ENCODE data around the gene OR6B3.
"Not testable (repeated sequence)": the region's sequence is repeated elsewhere in the genome, so short reads cannot be mapped to it uniquely, and the experiment has no call there.

OR6B3 gene

GRCh38 chr2:240044096-240044495 lies 9.2 kb downstream of the OR6B3 start:
- in situ Hi-C loops (cut with HindIII; ENCODE audit: low sequenced_read_pairs): not testable (repeated sequence)

DNA sequence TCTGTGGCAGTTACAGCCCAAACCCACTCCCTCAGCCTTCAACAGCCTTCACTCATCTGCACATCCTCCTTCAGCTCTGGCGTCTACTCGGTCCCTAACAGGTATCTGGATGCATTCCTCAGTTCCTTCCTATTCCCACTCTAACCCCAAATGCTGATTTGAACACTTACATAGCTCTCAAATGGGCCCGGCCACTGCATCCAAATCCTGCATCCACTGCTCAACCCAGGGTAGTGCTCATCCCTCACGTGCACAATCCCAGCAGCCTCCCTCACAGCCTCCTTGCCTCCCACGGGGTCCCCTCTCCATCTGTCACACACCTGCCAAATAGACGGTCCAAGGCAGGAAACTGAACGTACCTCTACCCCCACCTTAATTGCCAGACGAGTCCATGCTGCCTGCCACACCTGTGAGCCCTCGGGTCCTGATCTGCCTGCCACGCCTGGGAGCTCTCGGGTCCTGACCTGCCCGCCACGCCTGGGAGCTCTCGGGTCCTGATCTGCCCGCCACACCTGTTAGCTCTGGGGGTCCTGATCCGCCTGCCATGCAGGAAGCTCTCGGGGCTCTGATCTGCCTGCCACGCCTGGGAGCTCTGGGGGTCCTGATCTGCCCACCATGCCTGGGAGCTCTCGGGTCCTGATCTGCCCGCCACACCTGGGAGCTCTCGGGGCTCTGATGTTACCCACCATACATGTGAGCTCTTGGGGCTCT lies 9.9 kb downstream of the OR6B3 start:
- in situ Hi-C loops (cut with HindIII; ENCODE audit: low sequenced_read_pairs): no loop called here

GRCh38 chr2:240042740-240043139 lies 10.6 kb downstream of the OR6B3 start:
- in situ Hi-C loops (cut with HindIII; ENCODE audit: low sequenced_read_pairs): no loop called here

- in situ Hi-C loops (cut with HindIII; ENCODE audit: low sequenced_read_pairs): no loop called here
Observed at GRCh38 chr2:240041363-240041762, 12.0 kb downstream of the OR6B3 start.

DNA sequence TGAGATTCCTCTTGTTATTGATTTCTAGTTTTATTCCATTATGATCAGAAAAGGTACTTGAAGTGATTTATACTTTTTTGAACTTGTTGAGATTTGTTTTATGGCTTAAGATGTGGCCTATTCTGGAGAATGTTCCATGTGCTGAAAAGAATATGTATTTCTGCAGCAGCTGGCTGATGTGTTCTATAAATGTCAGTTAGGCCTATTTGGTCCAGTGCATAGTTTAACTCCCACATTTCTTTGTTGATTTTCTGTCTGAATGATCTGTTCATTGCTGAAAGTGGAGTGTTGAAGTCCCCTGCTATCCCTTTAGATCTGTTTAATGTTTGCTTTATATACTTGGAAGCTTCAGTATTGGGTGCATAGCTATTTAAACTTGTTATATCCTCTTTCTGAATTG lies 16.0 kb downstream of the OR6B3 start:
- in situ Hi-C loops (cut with HindIII; ENCODE audit: low sequenced_read_pairs): no loop called here

- in situ Hi-C loops (cut with HindIII; ENCODE audit: low sequenced_read_pairs): no loop called here
Observed at GRCh38 chr2:240033330-240033678, 20.0 kb downstream of the OR6B3 start.

GRCh38 chr2:240032406-240033329 lies 20.7 kb downstream of the OR6B3 start:
- in situ Hi-C loops (cut with HindIII; ENCODE audit: low sequenced_read_pairs): no loop called here

DNA sequence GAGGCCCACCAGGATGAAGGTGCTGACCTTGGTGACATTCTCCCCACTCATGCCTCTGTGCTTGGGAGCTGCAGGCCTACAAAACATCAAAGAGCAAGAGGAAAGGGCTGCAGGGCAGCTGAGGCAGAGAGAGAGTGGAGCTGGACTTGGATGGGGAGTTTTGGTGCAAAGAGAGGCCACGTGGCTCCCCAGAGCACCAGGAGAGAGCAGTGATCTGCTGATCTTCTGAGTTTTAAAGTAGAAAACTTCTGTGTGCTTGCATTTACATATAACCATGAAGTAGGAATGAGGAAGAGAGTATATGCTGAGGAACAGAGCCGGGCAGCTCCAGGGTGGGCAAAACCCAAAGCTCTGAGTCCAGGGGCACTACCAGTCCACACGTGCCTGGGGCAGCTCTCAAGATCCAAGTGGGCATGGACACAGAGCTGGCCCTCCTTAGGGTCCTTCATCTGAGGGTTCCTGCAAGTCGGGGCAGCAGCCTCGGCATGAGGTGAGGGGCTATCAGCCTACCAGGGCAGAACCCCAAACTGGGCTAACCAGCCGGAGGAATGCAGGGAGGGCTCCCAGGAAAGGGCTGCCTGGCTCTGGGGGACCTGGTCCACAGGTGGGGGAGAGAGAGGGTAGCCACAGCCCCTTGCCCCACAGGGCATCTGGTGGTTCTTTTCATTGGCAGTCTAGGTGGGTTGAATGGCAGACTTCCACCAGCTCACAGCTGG lies 22.8 kb downstream of the OR6B3 start, which contains the start of gene OR6B2:
Gene OR6B2 (minus strand): TSS at position 51 of the 716 bp plus-strand sequence. CDS start 0 bp downstream, at position 51.
- in situ Hi-C loops (cut with HindIII; ENCODE audit: low sequenced_read_pairs): no loop called here

GRCh38 chr2:240024766-240025165 lies 28.6 kb downstream of the OR6B3 start:
- in situ Hi-C loops (cut with HindIII; ENCODE audit: low sequenced_read_pairs): no loop called here

- in situ Hi-C loops (cut with HindIII; ENCODE audit: low sequenced_read_pairs): no loop called here
Observed at GRCh38 chr2:240023792-240024191, 29.5 kb downstream of the OR6B3 start.

GRCh38 chr2:240021488-240022104 lies 31.7 kb downstream of the OR6B3 start:
- in situ Hi-C loops (cut with HindIII; ENCODE audit: low sequenced_read_pairs): no loop called here

- in situ Hi-C loops (cut with HindIII; ENCODE audit: low sequenced_read_pairs): no loop called here
Observed at GRCh38 chr2:240018071-240018750, 35.1 kb downstream of the OR6B3 start.

GRCh38 chr2:240014327-240014726 lies 39.0 kb downstream of the OR6B3 start:
- in situ Hi-C loops (cut with HindIII; ENCODE audit: low sequenced_read_pairs): no loop called here

GRCh38 chr2:240013343-240013742 lies 40.0 kb downstream of the OR6B3 start:
- in situ Hi-C loops (cut with HindIII; ENCODE audit: low sequenced_read_pairs): no loop called here

GRCh38 chr2:240002983-240003382 lies 50.3 kb downstream of the OR6B3 start:
- in situ Hi-C loops (cut with HindIII; ENCODE audit: low sequenced_read_pairs): no loop called here

DNA sequence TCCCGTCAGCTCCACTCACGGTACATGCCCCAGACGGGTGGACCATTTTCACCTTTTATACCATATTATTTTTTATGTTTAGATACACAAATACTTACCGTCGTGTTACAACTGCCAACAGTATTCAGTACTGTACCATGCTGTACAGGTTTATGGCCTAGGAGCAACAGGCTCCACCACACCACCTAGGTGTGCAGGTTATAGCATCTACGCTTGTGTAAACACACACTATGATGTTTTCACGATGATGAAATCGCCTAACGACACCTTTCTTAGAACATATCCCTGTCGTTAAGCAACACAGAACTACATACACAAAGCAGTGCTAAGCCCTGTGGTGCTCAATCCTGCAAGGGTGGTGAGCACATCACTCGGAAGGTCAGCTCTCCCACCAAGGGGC lies 52.6 kb downstream of the OR6B3 start:
- in situ Hi-C loops (cut with HindIII; ENCODE audit: low sequenced_read_pairs): no loop called here

DNA sequence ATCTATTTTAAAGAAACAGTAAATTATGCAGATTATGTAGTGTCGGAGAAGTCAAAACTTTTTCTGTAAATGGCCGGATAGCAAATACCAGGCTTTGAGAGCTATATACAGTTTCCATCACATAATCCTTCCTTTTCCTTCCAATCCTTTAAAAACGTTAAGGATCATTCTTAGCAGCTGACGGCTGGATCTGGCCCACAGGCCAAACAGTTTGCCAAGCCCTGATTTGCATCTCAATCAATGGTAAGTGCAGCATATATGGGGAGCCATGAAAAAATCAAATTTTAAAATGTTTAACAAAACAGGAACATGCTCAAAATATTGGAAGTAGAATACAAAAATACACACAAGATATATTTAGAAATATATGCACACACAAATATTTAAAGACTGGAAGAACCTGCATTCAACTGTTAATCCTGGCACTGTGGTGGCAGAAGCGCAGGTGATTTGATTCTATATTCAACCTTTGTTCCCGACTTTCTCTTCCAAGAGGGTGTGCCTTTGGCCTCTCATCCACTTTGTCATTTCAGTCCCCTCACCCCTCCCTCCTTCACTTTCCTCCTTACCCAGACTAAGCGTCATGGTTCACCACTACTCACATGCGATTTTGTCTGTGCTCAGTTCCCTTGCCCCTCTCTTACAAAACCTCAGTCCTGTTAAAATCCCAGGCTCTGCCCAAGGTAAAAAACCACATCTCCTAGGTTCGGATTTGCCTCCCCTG lies 55.5 kb downstream of the OR6B3 start:
- in situ Hi-C loops (cut with HindIII; ENCODE audit: low sequenced_read_pairs): no loop called here

Data from DLD1 (cell line).